Liver (tissue), 9 donors: Measurements from ENCODE around the gene STRADA. TPM values are rescaled to one million over a fixed set of nuclear protein-coding genes. Genes with fewer than 3 reads are reported as not detected.

Source experiments
- DNase-seq: peaks from one replicate; pipeline ENCODE4 v3.0.0-alpha.2; 2017; ENCODE audit warnings: low spot score
- H3K27ac ChIP-seq, 2 donors: one replicate each; pipeline ENCODE4 v1.7.0; 2013; ENCODE audit warnings: inconsistent platforms in 2 of 2, low read length in 2 of 2, control low read depth in 1 of 2, low read depth in 1 of 2, mild to moderate bottlenecking in 1 of 2
- H3K27me3 ChIP-seq, 4 donors: one replicate each; pipeline versions ENCODE4 v1.6.1 to v1.7.0; 2013; ENCODE audit warnings: low read length in 3 of 4, inconsistent platforms in 1 of 4, mild to moderate bottlenecking in 1 of 4, moderate library complexity in 1 of 4; ENCODE audit not compliant: control insufficient read depth in 4 of 4, insufficient read depth in 4 of 4
- H3K36me3 ChIP-seq, 4 donors: one replicate each; pipeline versions ENCODE4 v1.6.1 to v1.7.0; 2013; ENCODE audit warnings: low read length in 3 of 4, mild to moderate bottlenecking in 3 of 4, low read depth in 1 of 4, moderate library complexity in 1 of 4; ENCODE audit not compliant: control insufficient read depth in 4 of 4, insufficient read depth in 3 of 4
- H3K4me1 ChIP-seq, 4 donors: one replicate each; pipeline versions ENCODE4 v1.6.1 to v1.7.0; 2013; ENCODE audit warnings: low read length in 3 of 4, mild to moderate bottlenecking in 3 of 4, moderate library complexity in 1 of 4; ENCODE audit not compliant: control insufficient read depth in 4 of 4, insufficient read depth in 4 of 4
- H3K4me3 ChIP-seq, 3 donors: one replicate each; pipeline versions ENCODE4 v1.6.1 to v1.7.0; 2013; ENCODE audit warnings: low read length in 3 of 3, control low read depth in 1 of 3, low read depth in 1 of 3, mild to moderate bottlenecking in 1 of 3
- H3K9ac ChIP-seq, 2 donors: one replicate each; pipeline ENCODE4 v1.7.0; 2013; ENCODE audit warnings: low read length in 2 of 2, mild to moderate bottlenecking in 2 of 2, moderate library complexity in 2 of 2, control low read depth in 1 of 2, low read depth in 1 of 2
- H3K9me3 ChIP-seq, 4 donors: one replicate each; pipeline versions ENCODE4 v1.6.1 to v1.7.0; 2013; ENCODE audit warnings: low read length in 3 of 4; ENCODE audit not compliant: control insufficient read depth in 4 of 4
- ATF3 ChIP-seq: IDR thresholded peaks from 2 replicates; pipeline ENCODE4 v1.6.1; 2016; ENCODE audit warnings: antibody characterized with exemption
- EGR1 ChIP-seq, 2 donors: IDR thresholded peaks; 2 replicates each; pipeline ENCODE4 v1.6.1; 2016 to 2018; ENCODE audit warnings: antibody characterized with exemption in 2 of 2, low read depth in 2 of 2
- FOXA1 ChIP-seq: IDR thresholded peaks from 2 replicates; pipeline ENCODE4 v1.6.1; 2016; ENCODE audit warnings: antibody characterized with exemption
- FOXA2 ChIP-seq: IDR thresholded peaks from 2 replicates; pipeline ENCODE4 v1.6.1; 2016; ENCODE audit warnings: antibody characterized with exemption
- GABPA ChIP-seq, 2 donors: IDR thresholded peaks in 1 of 2; conservative IDR thresholded peaks in 1 of 2; 2 replicates each; pipeline ENCODE4 v1.6.1; 2016; ENCODE audit warnings: antibody characterized with exemption in 2 of 2, mild to moderate bottlenecking in 1 of 2, moderate library complexity in 1 of 2
- HNF4A ChIP-seq, 2 donors: conservative IDR thresholded peaks; 2 replicates each; pipeline ENCODE4 v1.6.1; 2016; ENCODE audit warnings: antibody characterized with exemption in 2 of 2, mild to moderate bottlenecking in 2 of 2
- HNF4G ChIP-seq: IDR thresholded peaks from 2 replicates; pipeline ENCODE4 v1.6.1; 2016; ENCODE audit warnings: antibody characterized with exemption
- JUND ChIP-seq, 2 donors: IDR thresholded peaks; 2 replicates each; pipeline ENCODE4 v1.6.1; 2016; ENCODE audit warnings: antibody characterized with exemption in 2 of 2
- MAX ChIP-seq: IDR thresholded peaks from 2 replicates; pipeline ENCODE4 v1.6.1; 2016; ENCODE audit warnings: antibody characterized with exemption
- NR2F2 ChIP-seq: IDR thresholded peaks from 2 replicates; pipeline ENCODE4 v1.6.1; 2016; ENCODE audit warnings: antibody characterized with exemption
- RAD21 ChIP-seq, 2 donors: IDR thresholded peaks; 2 replicates each; pipeline ENCODE4 v1.6.1; 2016; ENCODE audit warnings: antibody characterized with exemption in 2 of 2, mild to moderate bottlenecking in 2 of 2
- REST ChIP-seq: IDR thresholded peaks from 2 replicates; pipeline ENCODE4 v1.6.1; 2016; ENCODE audit warnings: antibody characterized with exemption, mild to moderate bottlenecking
- RXRA ChIP-seq, 2 donors: IDR thresholded peaks; 2 replicates each; pipeline ENCODE4 v1.6.1; 2017 to 2018; ENCODE audit warnings: antibody characterized with exemption in 2 of 2, mild to moderate bottlenecking in 1 of 2
- SP1 ChIP-seq: IDR thresholded peaks from 2 replicates; pipeline ENCODE4 v1.6.1; 2018; ENCODE audit warnings: antibody characterized with exemption, mild to moderate bottlenecking
- TAF1 ChIP-seq: conservative IDR thresholded peaks from 2 replicates; pipeline ENCODE4 v1.6.1; 2016; ENCODE audit warnings: antibody characterized with exemption, mild to moderate bottlenecking
- YY1 ChIP-seq: IDR thresholded peaks from 2 replicates; pipeline ENCODE4 v1.6.1; 2016; ENCODE audit warnings: antibody characterized with exemption, mild to moderate bottlenecking
- ZBTB33 ChIP-seq: IDR thresholded peaks from 2 replicates; pipeline ENCODE4 v1.6.1; 2016; ENCODE audit warnings: antibody characterized with exemption
- WGBS: extraction: QIAGEN DNeasy Blood & Tissue Kit; methylation state at CpG from one replicate; pipeline ENCODE4 v1.1.7; 2013; 5-methylcytosine and 5-hydroxymethylcytosine counted together
- polyA plus RNA-seq, 2 donors: library from polyadenylated mRNA; stranded (reverse) in 1 of 2; unstranded in 1 of 2; fragments of 200-250 nt in 1 of 2; fragments of >200 nt in 1 of 2; fragmentation: Nextera tagmentation in 1 of 2; extraction: Ambion mirVana in 1 of 2; gene quantifications; one replicate each; pipeline versions ENCODE4 v1.2.1 to v1.2.3, GENCODE V29; 2013 to 2015
- total RNA-seq, 2 donors: library from RNA; depleted of rRNA; stranded (reverse); fragments of >200 nt; gene quantifications; one replicate each; pipeline ENCODE4 v1.2.3, GENCODE V29; 2014
- donor health status: healthy.
- donor health status: healthy.
- donor health status: healthy.
- donor health status: healthy.
- donor health status: healthy.

STRADA gene
- total and polyA plus RNA-seq, 4 donors = 7.7 to 17.9 (median 8.2) TPM

- Histone ChIP-seq H3K36me3 (peaks cover 8 to 36% (median 22%) of the 10 kb centered on the region in 4 donors), H3K27ac (no peak overlapping the region), H3K9me3 (no peaks in the 10 kb centered on the region), H3K9ac (no peak overlapping the region), H3K27me3 (no peaks in the 10 kb centered on the region), H3K4me3 (no peak overlapping the region), H3K4me1 (peaks cover 0 to 5% (median 0%) of the 10 kb centered on the region in 4 donors)
- no peak for DNase-seq
- TF ChIP-seq NR2F2 (no peak), HNF4A (conservative IDR thresholded peaks at IDR 0.05) (no peak), SP1 (no peak), EGR1 (IDR thresholded peaks at IDR 0.05; ENCODE audit: low read depth in 2 of 2) (no peak), HNF4G (no peak), TAF1 (no peak), MAX (no peak)
- WGBS = 100% methylated on average over 1 of the region's 1 CpG
Measured at GRCh38 chr17:63786117-63786516, 44.5 kb upstream of the STRADA start.

GRCh38 chr17:63785556-63785955 is 44.0 kb upstream of the STRADA start:
- H3K27ac ChIP-seq = no peak overlapping the region
- H3K36me3 ChIP-seq = peaks cover 8 to 32% (median 21%) of the 10 kb centered on the region in 4 donors

More at GRCh38 chr17:63785556-63785955, 44.0 kb upstream of the STRADA start:
- no peak for TF ChIP-seq ZBTB33
- TF ChIP-seq EGR1 (IDR thresholded peaks at IDR 0.05; ENCODE audit: low read depth in 2 of 2) = no peak
- no peak for TF ChIP-seq FOXA1
- no peak for TF ChIP-seq REST
- no peak for TF ChIP-seq NR2F2
- no peak for TF ChIP-seq MAX
- TF ChIP-seq JUND (IDR thresholded peaks at IDR 0.05) = no peak
- TF ChIP-seq YY1 = no peak
- no peak for TF ChIP-seq ATF3
- no peak for TF ChIP-seq SP1
- no peak for TF ChIP-seq FOXA2
- no peak for TF ChIP-seq RAD21 (IDR thresholded peaks at IDR 0.05)
- TF ChIP-seq HNF4A (conservative IDR thresholded peaks at IDR 0.05) = no peak
- no peak for TF ChIP-seq RXRA (IDR thresholded peaks at IDR 0.05)
- TF ChIP-seq GABPA (IDR thresholded peaks at IDR 0.05 in 1 of 2, conservative IDR thresholded peaks at IDR 0.05 in 1 of 2) = no peak
- no peak for TF ChIP-seq TAF1
- no peak for TF ChIP-seq HNF4G
- H3K9me3 ChIP-seq = no peaks in the 10 kb centered on the region
- H3K4me3 ChIP-seq = no peak overlapping the region
- no peak for DNase-seq
- no peak overlapping the region for H3K9ac ChIP-seq
- H3K27me3 ChIP-seq = no peaks in the 10 kb centered on the region
- H3K4me1 ChIP-seq = peaks cover 0 to 5% (median 0%) of the 10 kb centered on the region in 4 donors
- 98% methylated on average over 1 of the region's 1 CpG for WGBS
